ENCODE data around the gene ICOS. TPM values are rescaled to one million over a fixed set of nuclear protein-coding genes. Genes with fewer than 3 reads are reported as not detected.
A peak's percentile ranks its signal among the peaks of the same experiment; 100 is the strongest.

ICOS gene, protein sequence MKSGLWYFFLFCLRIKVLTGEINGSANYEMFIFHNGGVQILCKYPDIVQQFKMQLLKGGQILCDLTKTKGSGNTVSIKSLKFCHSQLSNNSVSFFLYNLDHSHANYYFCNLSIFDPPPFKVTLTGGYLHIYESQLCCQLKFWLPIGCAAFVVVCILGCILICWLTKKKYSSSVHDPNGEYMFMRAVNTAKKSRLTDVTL
- not detected in 2 replicates for total RNA-seq (2014; rRNA removed; shearing (Covaris generic))

- DNase-seq (ENCODE audit: low spot score) = no peak
These were observed at the start of gene ICOS for GRCh38 chr2:203936535-203936934. ICOS (plus strand) TSS chr2:203936763; CDS start chr2:203936815, 52 bp downstream.

DNA sequence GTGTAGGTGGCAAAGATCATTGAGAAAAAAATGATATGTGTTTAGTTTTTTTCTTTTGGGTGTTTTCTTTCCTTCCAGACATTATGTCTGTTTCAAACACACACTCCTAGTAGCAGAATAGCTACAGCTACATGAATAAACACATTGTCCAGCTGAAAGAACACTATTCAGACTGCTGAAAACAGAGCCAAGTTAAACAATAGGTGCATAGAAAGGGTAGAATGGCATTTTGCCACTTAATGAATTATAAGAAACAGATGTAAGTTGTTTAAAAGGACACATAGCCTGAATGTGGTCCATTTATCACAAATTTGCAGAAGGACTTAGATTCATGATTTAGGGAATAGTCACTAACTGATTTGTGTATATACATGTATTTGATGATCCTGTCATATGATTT is 48.9 kb upstream of the ICOS start:
- no peak for DNase-seq (ENCODE audit: low spot score)

DNA sequence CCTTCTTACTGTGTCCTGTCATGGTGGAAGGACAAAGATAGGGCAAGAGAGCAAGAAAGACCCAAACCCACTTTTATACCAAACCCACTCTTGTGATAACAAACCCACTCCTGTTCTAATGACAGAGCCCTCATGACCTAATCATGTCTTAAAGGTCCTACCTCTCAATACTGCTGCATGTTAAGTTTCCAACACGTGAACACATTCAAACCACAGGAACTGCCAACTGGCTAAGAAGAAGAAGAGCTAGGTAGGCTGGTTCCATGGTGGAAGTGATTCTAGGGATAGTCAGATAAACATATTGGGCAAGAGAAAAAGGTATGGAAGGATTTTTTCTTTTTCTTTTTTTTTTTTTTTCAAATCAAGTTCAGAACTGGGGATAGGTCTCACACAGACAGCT is 47.0 kb upstream of the ICOS start:
- no peak for DNase-seq (ENCODE audit: low spot score)

DNA sequence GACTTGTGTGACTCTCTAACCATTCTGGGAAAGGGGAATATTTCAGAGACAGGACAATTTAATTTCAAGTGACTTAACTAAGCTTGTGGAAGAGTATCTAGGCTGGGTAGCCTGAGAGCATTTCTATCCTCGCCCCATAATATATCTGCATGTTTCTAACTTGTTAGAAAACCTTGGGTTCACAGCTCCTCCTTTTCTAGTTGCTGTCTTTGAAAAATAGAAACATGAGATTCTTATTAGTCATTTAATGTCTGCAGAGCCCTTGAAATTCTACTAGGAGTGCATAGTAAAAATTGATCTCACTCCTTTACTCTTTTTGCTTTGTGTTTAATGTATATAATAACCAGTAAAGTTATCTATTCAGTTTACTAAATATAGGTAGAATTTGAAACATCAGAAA is 46.6 kb upstream of the ICOS start:
- no peak for DNase-seq (ENCODE audit: low spot score)

GRCh38 chr2:203890733-203891132 is 45.8 kb upstream of the ICOS start:
- no peak for DNase-seq (ENCODE audit: low spot score)

DNA sequence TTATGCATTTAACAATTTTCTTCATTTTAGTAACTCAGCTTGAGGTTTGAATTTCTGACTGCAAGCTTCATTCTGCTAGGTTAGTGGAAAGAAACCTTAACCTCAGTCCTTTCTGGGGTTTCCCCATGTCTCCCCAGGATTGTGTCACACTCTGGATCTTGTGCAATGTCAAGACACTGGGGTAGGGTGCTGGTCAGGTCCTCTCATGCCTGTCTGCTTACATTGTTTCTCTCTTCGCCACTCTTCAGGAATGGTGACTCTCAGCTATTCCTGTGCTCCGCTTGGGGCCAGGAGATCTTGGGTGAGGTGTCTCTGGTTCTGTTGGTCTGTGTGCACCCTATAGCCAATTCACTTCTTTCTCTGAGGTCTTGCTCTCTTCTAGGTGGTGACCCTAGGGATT is 45.1 kb upstream of the ICOS start:
- no peak for DNase-seq (ENCODE audit: low spot score)

DNA sequence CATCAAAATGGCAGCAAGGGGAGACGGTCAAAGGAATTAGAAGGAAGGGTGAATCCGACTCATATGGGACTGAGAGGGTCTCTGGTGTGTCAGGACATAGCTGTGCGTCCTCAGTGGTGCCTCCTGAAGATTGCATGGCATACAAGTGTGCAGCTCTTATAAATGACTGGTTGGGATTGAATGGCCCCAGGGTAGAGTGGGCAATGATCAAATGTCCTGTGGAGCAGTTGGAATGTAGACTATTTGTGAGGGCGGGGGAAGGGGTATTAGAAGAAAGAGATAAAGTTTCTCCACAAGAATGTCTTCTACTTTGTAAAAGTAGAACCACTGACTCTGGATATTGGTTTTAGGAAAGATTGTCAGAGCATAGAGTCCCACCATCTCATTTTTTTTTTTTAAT is 44.4 kb upstream of the ICOS start:
- DNase-seq (ENCODE audit: low spot score) = no peak

- DNase-seq (ENCODE audit: low spot score) = no peak
These were observed 43.2 kb upstream of the ICOS start for GRCh38 chr2:203893401-203893800.

DNA sequence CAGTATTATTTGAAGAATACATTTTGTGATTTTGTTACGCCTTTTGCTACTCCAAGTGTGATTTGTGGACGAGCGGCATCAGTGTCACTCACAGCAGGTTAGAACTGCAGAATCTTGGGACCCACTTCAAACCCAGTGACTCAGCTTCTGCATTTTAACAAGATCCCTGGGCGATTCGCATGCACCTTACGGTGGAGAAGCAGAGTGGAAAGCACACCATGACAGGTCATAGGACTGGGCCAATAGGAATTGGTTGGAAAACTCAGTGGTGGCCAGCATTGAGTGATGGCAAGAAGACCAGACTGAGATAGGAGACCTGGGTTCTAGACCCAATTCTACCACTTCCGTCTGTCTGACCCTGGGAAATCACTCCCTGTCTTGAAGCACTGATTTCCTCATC is 42.7 kb upstream of the ICOS start:
- DNase-seq (ENCODE audit: low spot score) = no peak

- no peak for DNase-seq (ENCODE audit: low spot score)
These were observed 42.3 kb upstream of the ICOS start for GRCh38 chr2:203894262-203894661.

- DNase-seq (ENCODE audit: low spot score) = no peak
These were observed 39.0 kb upstream of the ICOS start for GRCh38 chr2:203897544-203897943.

DNA sequence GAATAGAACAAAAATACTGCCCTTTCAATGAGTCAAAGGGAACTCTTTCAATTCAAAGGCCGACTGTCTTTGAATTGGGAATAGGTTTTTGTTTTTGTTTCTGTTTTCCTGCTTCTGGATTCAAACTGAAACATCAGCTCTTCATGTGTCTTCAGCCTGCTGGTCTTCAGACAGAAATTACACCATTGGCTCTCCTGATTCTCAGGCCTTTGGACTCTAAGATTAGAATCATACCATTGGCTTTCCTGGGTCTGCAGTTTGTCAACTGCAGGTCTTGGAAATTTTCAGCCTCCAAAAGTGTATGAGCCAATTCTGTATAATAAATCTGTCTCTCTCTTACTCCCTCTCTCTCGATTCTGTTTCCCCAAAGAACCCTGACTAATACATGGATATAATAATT is 37.9 kb upstream of the ICOS start:
- DNase-seq (ENCODE audit: low spot score) = no peak

- no peak for DNase-seq (ENCODE audit: low spot score)
These were observed 36.3 kb upstream of the ICOS start for GRCh38 chr2:203900253-203900652.

GRCh38 chr2:203904022-203904421 is 32.5 kb upstream of the ICOS start:
- no peak for DNase-seq (ENCODE audit: low spot score)

DNA sequence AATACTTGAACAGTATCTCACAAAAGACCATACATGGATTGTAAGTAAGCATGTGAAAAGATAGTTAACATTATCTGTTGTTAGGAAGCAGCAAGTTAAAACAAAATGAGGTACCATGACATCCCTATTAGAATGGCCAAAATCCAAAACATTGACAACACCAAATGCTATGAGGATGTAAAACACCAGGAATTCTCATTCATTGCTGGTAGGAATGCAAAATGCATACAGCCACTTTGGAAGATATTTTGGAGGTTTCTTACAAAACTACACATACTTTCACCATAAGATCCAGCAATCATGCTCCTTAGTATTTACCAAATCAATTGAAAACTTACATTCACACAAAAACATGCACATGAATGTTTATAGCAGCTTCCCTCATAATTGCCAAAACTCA is 30.9 kb upstream of the ICOS start:
- no peak for DNase-seq (ENCODE audit: low spot score)

DNA sequence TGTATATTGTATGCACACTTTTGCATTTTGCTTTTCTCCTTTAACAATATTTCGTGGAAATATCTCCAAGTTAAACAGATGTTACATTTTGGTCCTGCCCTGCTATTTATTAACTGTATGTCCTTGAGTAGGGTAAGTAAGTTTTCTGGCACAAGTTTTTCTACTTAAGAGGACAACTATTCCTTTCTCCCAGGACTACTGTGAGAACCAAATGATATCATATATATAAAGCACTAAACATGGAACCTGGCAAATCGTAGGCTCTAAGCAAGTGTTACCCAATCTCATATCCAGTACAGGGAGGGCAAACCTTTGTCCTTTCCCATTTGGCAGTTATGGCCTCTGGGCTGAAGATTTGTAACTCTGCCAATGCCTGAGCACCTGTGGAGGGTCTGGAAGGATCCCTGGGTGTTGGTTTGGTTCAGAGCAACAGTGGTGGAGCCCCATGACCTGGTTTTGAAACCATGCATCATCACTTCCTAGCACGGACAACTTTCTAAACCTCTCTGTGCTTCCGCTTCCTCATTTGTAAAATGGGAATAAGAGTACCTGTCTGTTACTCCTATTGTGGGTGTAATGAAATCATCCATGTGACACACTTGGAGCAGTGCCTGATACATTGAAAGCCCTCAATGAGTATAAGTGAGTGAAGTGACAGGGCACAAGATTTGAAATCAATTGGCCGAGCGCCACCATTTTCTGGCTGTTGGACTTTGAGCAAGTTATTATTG is 28.3 kb upstream of the ICOS start:
- DNase-seq (ENCODE audit: low spot score) = no peak

DNA sequence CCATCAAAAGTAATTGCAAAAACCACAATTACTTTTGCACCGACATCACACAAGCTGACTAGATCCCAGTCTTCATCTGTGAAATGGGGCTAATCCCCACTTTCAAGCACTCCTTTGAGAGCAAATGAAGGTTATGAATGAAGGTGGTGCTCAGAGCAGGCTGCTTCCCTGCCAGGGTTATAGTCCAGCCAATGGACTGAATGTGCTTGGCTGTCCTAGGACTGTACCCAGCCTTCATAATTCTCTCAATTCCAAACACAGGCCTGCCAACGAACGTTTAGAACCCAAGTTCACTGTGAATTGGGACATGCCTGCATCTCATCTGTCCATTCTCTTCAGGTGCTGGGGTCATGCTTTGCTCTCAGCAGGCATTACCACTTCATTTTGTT is 27.8 kb upstream of the ICOS start:
- DNase-seq (ENCODE audit: low spot score) = no peak

DNA sequence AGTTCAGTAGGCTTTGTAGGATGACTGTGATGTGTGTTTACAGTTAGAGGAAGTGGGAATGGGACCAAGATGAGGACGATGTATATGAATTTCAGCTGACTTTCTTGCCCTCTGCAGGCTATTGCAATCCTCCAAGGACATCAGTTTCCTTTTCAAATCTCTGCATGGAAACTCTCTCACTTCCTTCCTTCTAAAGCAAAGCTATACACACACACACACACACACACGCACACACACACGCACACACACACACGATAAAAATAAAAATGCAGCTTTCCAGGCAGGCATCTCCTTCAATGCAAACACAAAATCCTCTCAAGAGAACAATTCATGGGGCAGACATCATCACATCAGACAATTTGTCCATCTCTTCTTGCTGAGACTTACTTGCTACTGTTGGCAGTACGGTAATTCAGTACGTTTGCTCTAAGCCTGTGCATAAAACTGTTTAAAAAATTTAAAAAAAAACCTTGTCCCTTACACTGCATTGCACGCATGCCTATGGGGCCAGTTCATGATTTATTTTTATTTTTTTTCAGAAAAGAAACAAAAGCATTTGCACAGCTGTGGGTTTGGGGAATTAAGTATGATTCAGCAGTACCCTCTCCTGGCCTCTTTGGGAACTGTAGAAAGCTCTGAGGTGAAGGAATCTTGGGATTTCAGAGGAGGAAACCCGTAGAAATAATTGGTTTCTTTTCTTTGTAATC is 27.1 kb upstream of the ICOS start:
- peak; percentile 52 for DNase-seq (ENCODE audit: low spot score)

GRCh38 chr2:203909974-203910373 is 26.6 kb upstream of the ICOS start:
- peak; percentile 7 for DNase-seq (ENCODE audit: low spot score)

DNA sequence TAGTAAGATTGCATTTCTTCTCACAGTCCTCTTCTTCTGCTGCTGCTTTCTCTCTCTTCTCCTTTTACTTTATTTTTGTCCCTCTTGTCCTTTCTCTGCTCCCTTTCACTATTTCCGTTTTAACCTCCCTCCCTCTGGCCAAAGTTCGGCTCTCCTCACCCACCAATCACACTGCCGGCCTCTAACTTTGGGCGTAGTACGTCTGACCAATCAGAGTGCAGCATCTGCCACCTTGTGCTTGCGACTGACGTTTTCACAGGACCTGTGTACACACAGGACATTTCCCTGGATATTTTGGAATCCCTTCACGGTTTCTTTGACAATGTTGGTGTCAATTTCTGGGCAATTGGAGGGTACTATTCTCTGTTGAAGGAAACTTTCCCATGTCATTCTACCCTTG is 22.6 kb upstream of the ICOS start:
- no peak for DNase-seq (ENCODE audit: low spot score)

DNA sequence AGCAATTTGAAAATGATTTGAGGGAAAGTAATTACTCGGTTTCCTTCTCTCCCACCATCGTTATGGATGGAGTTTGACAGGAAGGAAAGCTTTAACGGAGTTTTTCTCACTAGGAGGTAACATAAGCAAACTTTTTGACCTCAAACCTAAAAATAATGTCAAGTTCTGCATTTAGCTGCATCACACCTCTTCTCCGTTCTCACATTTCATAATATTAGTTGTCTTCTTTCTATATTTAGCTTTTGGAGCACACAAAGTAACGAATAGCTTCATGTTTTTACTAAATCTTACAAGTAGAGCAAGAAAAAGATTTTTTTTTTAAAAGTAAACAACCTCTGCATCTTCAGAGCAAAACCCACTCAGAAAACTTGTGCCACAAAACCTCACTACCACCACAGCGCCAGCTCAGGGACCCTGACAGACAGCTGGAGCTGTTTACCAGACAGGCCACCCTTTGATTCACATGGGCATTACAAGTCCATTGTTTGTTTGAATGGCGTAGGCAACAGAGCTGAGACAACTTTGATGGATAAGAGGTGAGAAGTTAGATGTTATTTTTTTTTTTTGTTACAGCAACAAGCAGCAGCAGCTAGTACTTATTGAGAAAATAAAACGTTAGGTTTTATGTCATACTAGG is 21.9 kb upstream of the ICOS start:
- DNase-seq (ENCODE audit: low spot score) = no peak

DNA sequence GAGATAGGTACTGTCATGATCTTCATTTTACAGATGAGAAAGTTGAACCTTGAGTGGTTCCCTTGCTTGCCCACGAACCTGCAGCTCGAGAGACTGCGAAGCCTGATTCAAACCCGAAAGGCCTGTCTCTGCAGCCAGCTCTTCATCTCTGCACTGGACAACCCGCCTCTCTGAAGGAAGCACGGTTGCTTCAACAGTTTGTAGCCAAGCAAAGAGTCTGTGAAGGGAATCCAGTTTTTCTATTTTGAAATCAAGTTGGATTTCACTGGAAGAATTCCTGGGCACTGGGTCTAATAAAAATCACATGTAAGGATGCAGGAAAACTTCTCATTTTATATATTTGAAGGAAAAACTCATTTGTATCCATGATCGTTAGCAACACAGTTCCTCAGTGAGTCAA is 21.3 kb upstream of the ICOS start:
- DNase-seq (ENCODE audit: low spot score) = no peak

DNA sequence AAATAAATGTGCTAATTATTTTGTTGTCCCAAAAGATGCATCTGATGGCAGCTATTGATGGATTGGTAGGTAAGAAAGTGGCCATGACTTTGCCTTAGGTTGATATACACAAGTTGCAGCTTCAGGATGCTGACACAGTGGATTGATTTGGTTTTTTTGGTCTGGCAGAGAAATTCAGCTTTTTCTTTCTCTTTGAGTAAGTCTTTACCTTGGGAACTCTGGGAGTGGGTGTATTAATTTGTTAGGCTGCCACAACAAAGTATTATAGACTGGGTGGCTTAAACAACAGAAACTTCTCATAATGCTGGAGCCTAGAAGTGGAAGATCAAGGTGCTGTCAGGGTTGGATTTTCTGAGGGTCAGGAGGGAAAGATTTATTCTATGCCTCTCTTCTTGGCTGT is 19.8 kb upstream of the ICOS start:
- no peak for DNase-seq (ENCODE audit: low spot score)
